ENCODE results near the gene ASF1B. TPM values are rescaled to one million over a fixed set of nuclear protein-coding genes. Genes with fewer than 3 reads are reported as not detected.
"Not testable (repeated sequence)": the region's sequence is repeated elsewhere in the genome, so short reads cannot be mapped to it uniquely, and the experiment has no call there.

Gene ASF1B
- total RNA-seq, 1 donor from 2014 or later: 1.1 TPM

DNA sequence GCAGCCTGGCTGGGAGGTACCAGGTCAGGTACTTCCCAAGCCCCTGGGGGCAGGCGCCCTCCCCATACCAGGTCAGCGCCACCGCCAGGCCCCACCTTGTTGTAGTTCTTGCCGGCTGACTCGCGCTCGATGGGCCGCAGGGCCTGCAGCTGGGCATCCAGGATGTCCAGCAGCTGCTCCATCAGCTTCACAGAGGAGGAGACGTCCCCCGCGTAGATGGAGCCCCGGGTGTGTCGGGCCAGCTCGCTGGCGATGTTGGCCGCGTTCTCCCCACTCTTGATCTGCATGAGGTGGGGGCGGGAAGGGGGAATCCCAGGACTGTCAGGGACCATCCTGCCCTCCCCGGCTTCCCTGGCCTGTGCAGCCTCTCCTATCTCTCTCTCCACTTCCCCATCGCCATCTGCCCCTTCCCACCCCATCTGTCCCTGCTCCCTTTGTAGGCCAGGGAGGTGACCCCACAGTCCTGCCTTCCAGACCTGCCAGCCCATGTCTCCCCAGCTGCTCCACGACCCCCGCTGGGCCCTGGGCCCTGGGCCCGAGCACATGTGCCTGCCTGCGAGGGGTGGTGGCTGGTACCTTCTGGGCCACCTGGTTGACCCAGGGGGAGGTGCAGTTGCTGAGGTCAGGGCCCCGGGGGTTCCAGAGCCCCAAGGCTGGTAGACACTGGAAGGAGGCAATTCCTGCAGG is 23.8 kb upstream of the ASF1B start:
- no peak for DNase-seq (ENCODE audit: low read depth)

DNA sequence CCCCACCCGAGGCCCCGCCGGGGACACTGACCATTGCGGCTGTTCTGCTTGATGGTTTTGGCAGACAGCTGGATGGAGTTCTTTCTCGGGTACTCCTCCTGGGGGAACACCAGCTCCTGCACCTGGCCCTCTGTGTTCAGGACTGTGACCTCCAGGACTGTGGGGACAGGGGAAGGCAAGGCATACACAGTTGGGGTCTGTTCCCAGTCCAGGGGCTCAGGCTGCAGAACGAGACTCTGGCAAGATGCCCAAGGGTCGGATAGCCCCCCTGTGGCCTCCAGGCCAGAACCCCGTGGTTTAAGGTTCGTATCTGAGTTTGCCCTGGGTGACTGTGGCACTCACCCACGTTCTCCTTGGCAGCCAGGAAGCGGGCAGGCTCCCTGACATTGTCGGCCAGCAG is 22.7 kb upstream of the ASF1B start:
- no peak for DNase-seq (ENCODE audit: low read depth)

DNA sequence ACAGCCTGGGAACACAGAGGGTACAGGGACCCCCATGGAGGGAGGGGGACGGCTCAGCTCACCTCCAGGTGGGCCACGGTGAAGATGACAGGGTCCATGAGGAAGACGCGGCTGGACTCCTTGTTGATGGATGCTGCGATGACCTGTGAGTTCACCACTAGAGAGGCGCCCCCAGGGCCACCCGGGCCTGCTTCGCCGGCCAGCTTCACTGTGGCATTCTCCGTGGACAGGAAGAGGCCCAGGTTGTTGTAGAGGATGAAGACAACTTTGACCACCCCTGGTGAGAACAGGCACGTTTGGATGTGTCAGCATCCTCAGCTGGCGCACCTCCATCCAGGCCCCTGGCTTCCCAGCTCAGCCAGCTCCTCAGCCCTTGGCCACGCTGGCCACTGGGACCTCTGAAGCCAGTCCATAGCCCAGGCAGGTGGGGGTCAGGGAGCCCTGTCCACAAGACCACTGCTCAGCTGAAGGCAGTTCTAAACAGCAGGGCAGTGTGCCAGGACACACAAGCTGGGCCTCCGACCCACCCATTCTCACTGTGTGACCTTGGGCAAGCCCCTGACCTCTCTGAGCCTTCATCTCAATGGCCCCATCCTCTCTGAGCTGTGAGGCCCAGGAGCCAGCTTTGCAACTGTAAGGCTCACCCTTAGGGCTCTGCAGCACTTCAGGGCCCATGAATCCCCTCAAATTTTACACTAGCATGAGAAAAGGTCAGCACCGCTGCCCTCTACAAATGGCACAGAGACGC is 22.1 kb upstream of the ASF1B start:
- DNase-seq (ENCODE audit: low read depth): no peak

DNA sequence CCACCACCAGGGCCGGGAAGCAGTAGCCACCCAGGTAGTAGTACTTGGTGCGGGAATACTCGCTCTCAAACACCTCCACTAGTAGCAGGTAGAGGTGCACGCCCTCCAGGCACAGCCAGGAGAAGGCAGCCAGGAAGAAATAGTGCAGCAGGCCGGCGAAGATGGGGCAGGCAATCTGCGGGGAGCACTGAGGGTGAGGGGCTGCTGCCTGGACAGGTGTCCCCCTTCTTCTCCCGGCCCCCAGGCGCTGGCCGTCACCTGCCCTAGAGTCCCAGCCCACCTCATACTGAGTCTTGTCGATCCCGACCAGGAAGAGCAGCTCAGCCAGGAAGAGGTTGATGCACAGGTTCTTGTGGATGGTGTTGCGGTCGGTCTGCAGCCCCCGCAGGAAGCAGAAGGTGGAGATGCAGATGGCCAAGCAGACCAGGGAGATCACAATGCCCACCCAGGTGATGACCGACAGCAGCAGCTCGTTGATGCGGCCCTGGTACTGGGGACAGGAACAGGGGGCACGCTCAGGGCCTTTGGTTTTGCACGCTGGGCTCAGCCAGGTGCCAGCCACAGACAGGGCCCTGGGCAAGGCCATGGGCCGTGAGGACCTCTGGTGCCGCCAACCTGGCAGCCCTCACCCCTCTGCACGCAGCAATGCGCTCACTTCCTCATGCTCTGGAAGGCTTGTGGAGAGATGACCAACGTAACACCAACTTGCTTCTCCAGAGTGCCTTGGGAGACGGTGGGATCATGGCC is 20.8 kb upstream of the ASF1B start:
- DNase-seq (ENCODE audit: low read depth): no peak

DNA sequence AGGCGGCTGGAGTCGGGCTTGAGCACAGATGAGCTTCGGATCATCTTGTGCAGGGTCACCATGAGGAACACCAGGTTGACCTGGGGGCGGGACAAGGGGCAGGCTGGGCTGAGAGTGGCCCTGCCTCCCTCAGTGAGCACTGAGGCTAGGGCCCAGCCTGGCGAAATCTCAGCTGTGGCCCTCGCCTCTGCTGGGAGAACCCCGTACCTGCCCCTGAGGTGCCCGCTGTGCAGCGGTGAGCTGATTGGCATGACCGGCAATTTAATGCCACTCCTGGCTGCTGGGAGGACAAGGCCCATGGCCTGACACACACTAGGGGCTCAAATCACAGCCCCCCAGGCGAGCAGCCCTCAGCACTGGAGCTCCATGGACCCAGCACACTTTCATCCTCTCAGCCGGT is 19.7 kb upstream of the ASF1B start:
- no peak for DNase-seq (ENCODE audit: low read depth)

DNA sequence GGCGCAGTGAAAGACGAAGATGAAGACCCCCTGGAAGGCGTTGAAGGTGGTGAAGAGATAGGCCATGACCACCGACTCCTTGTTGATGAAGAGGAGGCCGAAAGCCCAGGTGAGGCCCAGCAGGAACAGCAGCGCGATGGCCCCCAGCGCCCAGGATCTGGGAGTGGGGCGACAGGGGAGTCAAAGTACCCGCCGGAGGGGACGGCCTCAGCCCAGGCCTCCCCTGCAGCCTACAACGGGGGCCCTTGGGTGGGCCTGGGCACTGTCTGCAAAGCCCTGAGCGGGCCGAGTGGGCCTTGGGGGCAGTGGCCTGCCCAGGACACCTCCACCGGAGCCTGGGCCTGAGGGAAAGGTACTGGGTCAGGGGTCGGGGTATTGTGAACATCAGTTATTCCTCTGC is 19.0 kb upstream of the ASF1B start:
- DNase-seq (ENCODE audit: low read depth): no peak

DNA sequence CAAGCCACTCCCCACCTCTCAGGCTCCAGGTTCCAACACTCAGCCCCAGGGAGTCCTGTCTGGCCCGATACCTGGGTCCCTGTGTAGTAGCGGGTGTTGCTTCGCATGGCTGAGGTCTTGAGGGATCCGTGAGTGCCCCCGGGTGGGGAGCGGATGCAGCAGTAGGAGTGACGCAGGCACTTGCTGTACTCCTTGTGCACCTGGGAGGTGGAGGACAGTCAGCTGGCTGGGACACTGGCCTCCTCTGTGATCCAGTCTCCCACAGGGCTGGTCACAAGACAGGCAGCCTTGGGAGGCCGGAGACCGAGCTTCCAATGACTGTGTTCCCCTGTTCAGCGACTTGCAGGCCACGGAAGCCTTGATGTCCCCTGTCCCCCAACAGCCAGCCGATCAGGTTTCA is 16.3 kb upstream of the ASF1B start:
- DNase-seq (ENCODE audit: low read depth): no peak

DNA sequence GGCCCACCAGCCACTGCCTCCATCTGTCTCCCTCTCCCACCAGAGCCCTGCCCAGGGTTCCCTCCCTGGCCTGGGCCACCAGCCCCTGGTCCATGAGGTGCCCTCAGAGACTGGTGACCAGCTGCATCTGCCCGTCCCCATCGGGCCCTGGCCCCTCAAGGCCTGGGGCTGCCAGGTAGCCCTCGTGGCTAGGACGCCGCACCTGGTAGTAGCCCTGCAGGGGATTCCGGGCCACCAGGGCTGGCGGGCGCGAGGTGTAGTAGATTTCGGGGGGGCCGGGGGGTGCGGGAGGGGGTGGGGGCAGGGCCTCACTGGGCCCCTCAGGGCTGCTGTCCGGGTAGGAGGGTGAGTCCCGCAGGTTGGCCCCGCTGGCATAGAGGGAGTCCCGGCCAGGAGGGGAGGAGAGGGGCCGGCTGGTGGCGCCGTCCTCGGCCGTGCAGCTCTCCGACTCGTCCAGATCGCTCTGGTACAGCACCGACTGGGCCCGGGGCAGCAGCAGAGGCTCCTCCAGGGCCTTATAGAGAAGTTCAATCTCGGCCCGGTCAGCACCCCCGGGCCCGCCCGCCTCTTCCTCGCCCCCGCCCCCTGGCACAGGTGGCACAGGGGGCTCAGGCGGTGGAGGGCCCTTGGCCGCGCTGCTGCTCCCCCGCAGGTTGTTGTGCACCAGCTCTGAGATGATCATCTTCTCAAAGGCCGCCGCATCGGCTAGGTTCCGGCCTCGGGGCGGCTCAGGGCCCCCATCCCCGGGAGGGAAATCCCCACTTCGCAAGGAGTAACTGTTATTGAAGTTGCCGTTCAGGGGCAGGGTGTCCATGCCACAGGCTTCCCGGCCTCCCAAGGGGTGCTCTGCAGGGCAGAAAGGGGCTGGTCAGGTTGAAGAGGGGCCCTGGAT is 14.6 kb upstream of the ASF1B start:
- no peak for DNase-seq (ENCODE audit: low read depth)

DNA sequence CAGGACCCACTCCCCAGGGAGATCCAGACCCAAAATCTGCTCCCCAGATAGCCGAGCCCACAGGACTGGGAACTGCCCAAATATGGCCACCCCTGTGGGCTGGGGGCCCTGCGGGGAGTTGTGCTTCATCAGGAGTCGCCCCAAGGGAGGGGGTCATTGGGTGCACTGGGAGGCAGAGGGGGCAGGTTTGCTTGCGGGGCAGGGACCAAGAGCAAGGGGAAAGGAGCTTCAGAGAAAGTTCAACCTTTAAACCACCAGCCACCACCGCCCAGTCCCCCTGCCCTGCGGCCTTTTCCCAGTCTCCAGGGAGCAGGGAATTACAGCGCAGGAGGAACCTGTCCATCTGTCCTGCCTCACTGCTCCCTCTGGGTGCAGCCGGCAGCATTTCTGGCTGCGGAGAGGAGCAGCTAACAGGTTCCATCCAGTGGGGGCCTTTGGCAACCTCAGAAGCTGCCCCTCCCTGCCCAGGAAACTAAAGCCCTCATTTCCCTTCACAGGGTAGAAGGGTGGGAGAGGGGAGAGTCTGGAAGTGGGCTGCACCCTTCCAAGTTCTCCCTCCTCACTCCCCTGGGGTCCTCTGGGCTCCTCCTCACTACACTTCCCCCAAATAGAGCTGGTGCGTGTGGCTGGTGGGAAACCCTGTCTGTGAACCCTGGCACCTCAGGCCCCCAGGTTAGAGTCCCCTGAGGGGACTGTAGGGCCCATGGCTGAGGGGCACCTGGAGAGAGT is 13.8 kb upstream of the ASF1B start:
- no peak for DNase-seq (ENCODE audit: low read depth)

DNA sequence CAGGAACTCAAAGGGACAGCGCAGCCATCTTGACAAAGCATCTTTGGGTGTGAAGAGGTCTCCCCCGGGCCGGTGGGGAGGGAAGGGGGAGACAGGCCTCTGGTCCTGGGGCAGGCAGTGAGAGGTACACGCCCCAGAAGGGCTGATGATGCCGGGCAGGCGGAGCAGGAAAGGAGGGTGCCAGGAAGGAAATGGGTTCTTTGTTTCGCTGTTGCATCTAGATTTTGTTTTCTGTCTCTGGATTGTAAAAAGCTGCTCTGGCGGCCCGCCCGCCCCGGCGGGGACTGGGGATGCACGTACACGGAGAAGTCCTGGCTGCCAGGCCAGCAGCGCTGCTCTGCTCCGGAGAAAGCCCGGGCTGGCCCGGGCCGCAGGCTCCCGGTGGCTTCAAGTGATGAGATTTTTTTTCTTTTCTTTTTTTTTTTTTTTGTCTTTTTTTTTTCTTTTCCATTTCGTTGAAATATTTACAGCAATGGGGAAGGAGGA is 13.2 kb upstream of the ASF1B start:
- DNase-seq (ENCODE audit: low read depth): no peak

DNA sequence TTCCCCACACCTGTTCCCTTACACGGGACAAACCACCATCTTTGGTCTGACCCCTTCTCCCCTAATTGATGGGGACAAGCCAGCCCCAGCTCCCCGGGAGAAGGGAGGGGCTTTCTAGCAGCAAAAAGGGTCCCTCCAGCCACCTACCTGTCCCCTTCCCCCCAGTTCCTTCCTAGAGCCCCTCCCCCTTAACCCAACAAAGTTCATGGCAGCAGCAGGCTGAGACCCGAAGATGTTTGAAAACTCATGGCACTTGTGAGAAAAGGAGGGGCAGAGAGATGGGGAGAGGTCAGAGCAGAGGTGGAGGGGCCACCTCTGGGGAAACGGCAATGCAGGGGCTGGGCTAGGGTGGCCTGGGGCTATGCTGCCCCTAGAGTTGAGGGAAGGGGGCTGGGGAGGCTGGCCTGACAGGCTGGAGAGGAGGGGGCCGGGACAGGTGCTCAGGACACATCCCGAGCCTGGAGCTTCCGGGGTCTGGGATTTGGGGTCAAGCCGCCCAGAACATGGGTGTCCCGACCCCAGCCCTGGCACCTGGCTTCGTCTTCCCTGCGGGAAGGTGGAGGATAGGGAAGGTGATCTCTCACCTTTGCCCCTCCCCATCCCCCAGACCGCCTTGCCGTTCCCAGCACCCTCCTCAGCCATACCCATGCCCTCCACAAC is 12.5 kb upstream of the ASF1B start:
- no peak for DNase-seq (ENCODE audit: low read depth)

DNA sequence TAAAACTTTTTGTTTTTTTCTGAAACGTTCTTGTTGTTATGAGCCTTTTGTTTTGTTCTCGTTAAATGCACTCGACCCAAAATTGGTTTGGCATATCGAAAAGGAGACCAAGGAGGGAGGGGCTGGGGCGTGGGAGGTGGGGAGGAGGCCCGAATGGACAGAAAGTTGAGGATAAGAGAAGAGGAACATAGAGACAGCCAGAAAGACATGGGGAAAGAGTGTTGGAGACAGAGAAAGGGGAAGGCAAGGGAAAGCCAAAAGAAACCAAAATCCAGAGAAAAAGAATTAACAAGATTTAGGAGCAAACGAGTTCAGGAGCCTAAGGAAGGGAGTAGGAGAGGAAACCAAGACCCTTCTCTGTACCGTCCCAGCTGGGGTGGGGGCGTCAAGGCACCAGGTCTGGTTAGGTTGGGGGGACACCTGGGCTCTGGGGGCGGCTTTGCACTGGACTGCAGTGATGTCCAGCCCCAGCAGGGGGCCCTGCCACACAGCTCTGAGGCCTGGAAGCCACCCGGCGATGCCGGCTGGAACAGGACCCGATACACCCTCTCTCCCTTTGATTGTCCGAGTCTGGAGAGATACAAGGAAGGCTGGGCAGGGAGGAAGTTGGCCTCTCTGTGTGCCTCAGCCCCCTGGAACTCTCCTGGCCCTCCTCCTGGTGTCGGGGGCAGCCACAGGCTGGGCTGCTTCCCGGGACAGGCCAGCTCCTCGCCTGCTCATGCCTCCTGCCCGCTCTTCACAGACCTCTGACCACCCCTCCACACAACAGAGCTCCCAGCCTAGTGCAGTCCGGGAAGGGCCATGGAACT is 11.6 kb upstream of the ASF1B start:
- DNase-seq (ENCODE audit: low read depth): peak; percentile 25

DNA sequence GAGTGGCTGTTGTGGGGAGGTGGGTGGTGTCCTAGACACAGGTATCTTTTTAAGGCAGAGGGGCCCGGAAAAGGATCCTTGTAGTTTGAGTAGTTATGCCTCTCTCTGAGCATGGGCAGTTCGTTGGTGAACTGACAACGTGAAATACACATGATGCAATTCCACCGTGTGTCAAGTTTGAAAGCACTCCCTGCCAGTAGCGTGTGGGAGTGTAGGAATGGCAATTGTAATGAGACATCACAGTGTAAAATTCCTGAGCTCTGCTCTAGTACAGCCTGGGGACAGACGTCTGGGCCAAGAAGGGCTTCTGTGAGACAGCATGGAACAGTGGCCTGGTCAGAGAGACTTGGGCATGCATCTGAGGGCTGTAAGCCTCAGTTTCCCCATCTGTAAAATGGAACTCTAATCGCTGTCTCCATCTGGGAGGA is 10.4 kb upstream of the ASF1B start:
- peak; percentile 59 for DNase-seq (ENCODE audit: low read depth)

DNA sequence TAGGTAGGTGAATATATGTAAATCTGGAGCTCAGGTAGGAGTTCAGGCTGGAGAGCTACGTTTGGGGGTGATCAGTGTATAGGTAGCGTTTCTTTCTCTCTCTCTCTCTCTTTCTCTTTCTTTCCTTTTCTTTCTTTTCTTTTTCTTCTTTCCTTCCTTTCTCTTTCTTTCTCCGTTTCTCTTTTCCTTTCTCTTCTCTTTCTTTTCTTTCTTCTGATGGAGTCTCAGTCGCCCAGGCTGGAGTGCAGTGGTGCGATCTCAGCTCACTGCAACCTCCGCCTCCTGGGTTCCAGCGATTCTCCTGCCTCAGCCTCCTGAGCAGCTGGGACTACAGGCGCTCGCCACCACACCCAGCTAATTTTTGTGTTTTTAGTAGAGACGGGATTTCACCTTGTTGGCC is 9.8 kb upstream of the ASF1B start:
- DNase-seq (ENCODE audit: low read depth): not testable (repeated sequence)

DNA sequence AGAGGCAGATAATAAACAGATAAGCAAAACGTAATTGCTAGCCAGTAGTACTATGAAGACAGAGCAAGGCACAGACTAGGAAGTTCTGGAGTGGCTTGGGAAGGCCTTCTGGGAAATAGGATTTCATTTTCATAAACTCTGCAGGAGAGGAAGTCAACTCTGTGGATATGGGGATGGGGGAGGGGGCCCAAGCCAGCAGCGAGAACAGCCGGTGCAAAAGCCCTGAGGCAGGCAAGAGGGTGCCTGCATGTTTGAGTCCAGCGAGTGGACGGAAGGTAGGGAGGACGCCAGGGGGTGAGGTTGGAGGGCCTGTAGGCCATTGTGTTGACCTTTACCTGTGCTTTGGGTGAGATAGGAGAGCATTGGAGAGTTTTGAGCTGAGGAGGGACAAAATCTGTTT is 9.0 kb upstream of the ASF1B start:
- no peak for DNase-seq (ENCODE audit: low read depth)

DNA sequence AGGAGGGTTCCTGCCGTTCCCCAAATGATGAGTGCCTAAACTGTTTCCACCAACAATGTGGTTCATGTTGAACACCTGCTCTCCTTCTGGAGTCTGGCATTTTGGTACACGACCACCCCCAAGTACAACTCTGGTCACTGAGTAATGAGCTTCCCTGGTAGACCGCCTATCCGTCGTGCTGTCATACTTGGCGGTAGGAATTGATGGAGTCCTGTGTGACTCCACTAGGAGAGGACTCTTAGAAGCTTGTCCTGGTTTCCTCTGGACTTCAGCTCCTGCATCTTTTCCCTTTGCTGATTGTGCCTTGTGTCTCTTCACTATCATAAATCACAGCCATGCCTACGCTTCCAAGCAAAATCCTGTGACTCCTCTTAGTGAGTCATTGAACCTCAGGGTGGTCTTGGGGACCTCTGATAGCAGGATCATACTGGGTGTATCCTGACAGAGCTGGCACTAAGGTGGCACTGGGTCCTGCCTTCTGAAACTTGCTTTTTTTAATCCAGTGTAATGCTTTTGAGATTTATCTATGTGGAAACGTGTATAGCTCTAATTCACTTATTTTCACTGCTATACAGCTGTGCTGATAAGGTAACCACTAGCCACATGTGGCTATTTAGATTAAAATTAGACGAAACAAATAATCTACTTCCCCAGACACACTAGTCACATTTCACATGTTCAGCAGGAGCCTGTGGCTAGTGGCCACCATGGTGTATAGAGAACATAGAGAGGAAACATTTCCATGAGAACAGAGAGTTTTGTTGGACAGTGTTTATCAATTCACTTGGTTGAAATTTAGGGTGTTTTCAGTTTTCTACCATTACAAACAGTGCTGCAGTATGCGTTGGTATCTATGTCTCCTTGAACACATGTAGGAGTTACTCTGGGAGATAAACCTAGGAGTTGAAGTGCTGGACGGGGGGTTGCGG is 6.1 kb upstream of the ASF1B start:
- no peak for DNase-seq (ENCODE audit: low read depth)

DNA sequence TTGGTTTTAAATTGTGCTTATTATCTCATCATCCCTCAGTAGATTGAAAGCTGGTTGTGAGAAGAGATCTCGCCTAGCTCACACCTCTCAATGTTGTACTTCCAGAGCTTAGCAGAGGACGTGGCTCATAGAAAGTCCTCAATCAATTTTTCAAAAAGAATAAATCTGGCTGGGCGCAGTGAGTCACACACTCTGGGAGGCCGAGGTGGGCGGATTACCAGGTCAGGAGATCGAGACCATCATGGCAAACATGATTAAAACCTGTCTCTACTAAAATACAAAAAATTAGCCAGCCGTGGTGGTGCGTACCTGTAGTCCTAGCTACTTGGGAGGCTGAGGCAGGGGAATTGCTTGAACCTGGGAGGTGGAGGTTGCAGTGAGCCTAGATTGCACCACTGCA is 4.7 kb upstream of the ASF1B start:
- no peak for DNase-seq (ENCODE audit: low read depth)

DNA sequence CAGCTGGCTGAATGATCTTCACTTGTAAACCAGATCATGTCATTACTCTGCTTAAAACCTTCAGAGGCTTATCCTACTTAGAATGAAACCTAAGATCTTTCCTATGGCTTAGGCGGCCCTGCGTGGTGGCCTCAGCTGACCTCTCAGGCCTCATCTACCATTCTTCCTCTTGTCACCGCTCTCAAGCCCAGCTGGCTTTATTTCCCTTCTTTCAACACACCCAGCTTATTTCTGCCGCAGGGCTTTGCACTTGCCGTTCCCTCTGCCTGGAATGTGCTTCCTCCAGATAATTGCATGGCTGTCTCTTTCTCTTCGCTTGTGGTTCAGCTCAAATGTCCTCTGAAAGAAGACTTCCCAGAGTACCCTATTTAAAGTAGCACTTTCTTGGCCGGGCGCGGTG is 3.6 kb upstream of the ASF1B start:
- no peak for DNase-seq (ENCODE audit: low read depth)
